Stimulated activated CD4-positive, alpha-beta T cell treated with anti-CD3 and anti-CD28 coated beads, Interleukin-2, amount 100 ng/mL, for 48 hours (primary cell): Measurements from ENCODE around the gene SLC9A2.

Source experiments
- DNase-seq, 2 donors: peaks; one replicate each; pipeline ENCODE4 v3.0.0-alpha.2; 2020

The SLC9A2 gene

GRCh38 chr2:102736410-102737409 lies 117.4 kb downstream of the SLC9A2 start:
- peak; percentile 80 to 85 for DNase-seq

- DNase-seq: no peak
Observed at GRCh38 chr2:102737431-102737830, 118.1 kb downstream of the SLC9A2 start.

- DNase-seq: no peak
Observed at GRCh38 chr2:102743259-102743658, 123.9 kb downstream of the SLC9A2 start.

- no peak for DNase-seq
Observed at GRCh38 chr2:102748107-102748506, 128.8 kb downstream of the SLC9A2 start.

GRCh38 chr2:102749938-102750337 lies 130.6 kb downstream of the SLC9A2 start:
- no peak for DNase-seq

GRCh38 chr2:102753563-102754159 lies 134.3 kb downstream of the SLC9A2 start:
- peak; percentile 13 to 15 for DNase-seq

- DNase-seq: no peak
Observed at GRCh38 chr2:102754456-102755145, 135.2 kb downstream of the SLC9A2 start.

GRCh38 chr2:102755284-102755683 lies 135.9 kb downstream of the SLC9A2 start:
- no peak for DNase-seq

GRCh38 chr2:102758439-102758838 lies 139.1 kb downstream of the SLC9A2 start:
- DNase-seq: no peak
